Ascending aorta (tissue), 2 donors: Measurements from ENCODE around the gene POMT1. TPM values are rescaled to one million over a fixed set of nuclear protein-coding genes. Genes with fewer than 3 reads are reported as not detected.
"Not testable (repeated sequence)": the region's sequence is repeated elsewhere in the genome, so short reads cannot be mapped to it uniquely, and the experiment has no call there.

Experiments
- DNase-seq, 2 donors: peaks; one replicate each; pipeline ENCODE4 v3.0.0-alpha.2; 2019; ENCODE audit warnings: low spot score in 2 of 2
- H3K27ac ChIP-seq, 2 donors: fragments of 200-600 bp; sonication (generic); one replicate each; pipeline ENCODE4 v1.5.1; 2016 to 2017; ENCODE audit warnings: mild to moderate bottlenecking in 1 of 2
- H3K27me3 ChIP-seq: fragments of 200-600 bp; sonication (generic); one replicate; pipeline ENCODE4 v1.5.1; 2017
- H3K36me3 ChIP-seq, 2 donors: fragments of 200-600 bp; sonication (generic); one replicate each; pipeline ENCODE4 v1.5.1; 2016
- H3K4me1 ChIP-seq, 2 donors: fragments of 200-600 bp; sonication (generic); one replicate each; pipeline ENCODE4 v1.5.1; 2016 to 2017; ENCODE audit warnings: mild to moderate bottlenecking in 1 of 2
- H3K4me3 ChIP-seq, 2 donors: fragments of 200-600 bp; sonication (generic); one replicate each; pipeline ENCODE4 v1.5.1; 2016 to 2017; ENCODE audit warnings: mild to moderate bottlenecking in 1 of 2
- H3K9me3 ChIP-seq, 2 donors: fragments of 200-600 bp; sonication (generic); one replicate each; pipeline ENCODE4 v1.5.1; 2016
- intact Hi-C: fragments of 100-400 bp; cut with DNase I; formaldehyde crosslinking; loops from one replicate; pipeline ENCODE4 v1.15.1; 2023
- total RNA-seq: library from RNA; depleted of rRNA; stranded (reverse); fragments of >200 nt; gene quantifications from one replicate; pipeline ENCODE4 v1.1.0, GENCODE V29; 2016
- TF ChIP-seq, protein P1 (sequence below), 3 experiments: fragments of 200-600 bp in 2 of 3; fragments of 450-650 bp in 1 of 3; sonication (generic) in 2 of 3; IDR thresholded peaks; one replicate each; pipeline ENCODE4 v1.5.1; 2016 to 2019; ENCODE audit warnings: antibody characterized with exemption in 3 of 3, mild to moderate bottlenecking in 1 of 3, moderate library complexity in 1 of 3

Gene POMT1
- total RNA-seq, 1 donor from 2014 or later = 128 TPM

DNA sequence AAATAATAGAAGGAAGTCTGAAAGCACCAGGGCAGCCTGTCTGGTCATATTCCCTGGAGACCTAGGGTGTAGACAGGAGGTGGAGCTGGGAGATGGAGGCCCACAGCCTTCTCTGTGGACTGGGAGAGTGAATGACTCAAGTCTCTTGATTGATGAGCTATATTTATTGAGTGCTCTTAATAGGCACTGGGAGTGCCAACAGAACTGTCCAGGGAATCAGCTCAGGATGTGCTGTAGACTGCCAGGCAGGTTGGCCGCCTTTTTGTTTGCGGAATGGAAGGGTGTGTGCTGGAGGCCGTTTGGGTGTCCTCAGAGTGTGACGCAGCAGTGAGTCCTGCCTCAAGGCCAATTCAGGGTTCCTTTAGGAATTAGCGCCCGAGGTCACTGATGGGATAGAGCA, 33.4 kb upstream of the POMT1 start:
- intact Hi-C loops = no loop called here
- peak in 1 of 2 donors; percentile 49 for DNase-seq
- H3K36me3 ChIP-seq = peaks cover 90 to 100% of the 10 kb centered on the region in 2 donors

DNA sequence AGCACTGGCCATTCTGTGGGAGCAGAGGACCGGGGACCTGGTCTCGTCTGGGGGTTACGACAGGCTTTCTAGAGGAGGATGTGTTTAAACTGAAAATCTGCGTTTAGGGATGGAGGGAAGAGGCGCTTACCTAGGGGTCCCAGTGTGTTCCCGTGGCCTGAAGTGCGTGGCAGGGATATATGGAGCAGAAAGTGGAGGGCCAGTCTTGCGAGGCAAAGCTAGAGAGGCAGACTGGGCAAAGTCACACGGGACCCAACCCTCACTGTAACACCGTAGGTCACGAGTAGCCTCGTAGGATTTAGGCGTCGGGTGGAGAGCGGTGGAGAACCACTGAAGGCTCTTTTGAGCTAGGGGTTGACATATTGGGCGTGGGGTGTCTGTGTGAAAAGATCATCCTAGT, 32.8 kb upstream of the POMT1 start:
- intact Hi-C loops = no loop called here
- Histone ChIP-seq H3K36me3 (peaks cover 90 to 100% of the 10 kb centered on the region in 2 donors), H3K27ac (no peak overlapping the region), H3K27me3 (no peaks in the 10 kb centered on the region), H3K4me3 (no peak overlapping the region), H3K9me3 (no peaks in the 10 kb centered on the region), H3K4me1 (no peaks in the 10 kb centered on the region)
- TF ChIP-seq, protein P1, sequence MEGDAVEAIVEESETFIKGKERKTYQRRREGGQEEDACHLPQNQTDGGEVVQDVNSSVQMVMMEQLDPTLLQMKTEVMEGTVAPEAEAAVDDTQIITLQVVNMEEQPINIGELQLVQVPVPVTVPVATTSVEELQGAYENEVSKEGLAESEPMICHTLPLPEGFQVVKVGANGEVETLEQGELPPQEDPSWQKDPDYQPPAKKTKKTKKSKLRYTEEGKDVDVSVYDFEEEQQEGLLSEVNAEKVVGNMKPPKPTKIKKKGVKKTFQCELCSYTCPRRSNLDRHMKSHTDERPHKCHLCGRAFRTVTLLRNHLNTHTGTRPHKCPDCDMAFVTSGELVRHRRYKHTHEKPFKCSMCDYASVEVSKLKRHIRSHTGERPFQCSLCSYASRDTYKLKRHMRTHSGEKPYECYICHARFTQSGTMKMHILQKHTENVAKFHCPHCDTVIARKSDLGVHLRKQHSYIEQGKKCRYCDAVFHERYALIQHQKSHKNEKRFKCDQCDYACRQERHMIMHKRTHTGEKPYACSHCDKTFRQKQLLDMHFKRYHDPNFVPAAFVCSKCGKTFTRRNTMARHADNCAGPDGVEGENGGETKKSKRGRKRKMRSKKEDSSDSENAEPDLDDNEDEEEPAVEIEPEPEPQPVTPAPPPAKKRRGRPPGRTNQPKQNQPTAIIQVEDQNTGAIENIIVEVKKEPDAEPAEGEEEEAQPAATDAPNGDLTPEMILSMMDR (IDR thresholded peaks at IDR 0.05) = no peak
- DNase-seq = peak in 1 of 2 donors; percentile 21

More for the DNA sequence above, 33.4 kb upstream of the POMT1 start:
- H3K27ac ChIP-seq = no peak overlapping the region
- TF ChIP-seq, protein P1 (IDR thresholded peaks at IDR 0.05) = no peak
- no peaks in the 10 kb centered on the region for H3K4me1 ChIP-seq
- H3K9me3 ChIP-seq = no peaks in the 10 kb centered on the region
- H3K27me3 ChIP-seq = no peaks in the 10 kb centered on the region
- H3K4me3 ChIP-seq = no peak overlapping the region

DNA sequence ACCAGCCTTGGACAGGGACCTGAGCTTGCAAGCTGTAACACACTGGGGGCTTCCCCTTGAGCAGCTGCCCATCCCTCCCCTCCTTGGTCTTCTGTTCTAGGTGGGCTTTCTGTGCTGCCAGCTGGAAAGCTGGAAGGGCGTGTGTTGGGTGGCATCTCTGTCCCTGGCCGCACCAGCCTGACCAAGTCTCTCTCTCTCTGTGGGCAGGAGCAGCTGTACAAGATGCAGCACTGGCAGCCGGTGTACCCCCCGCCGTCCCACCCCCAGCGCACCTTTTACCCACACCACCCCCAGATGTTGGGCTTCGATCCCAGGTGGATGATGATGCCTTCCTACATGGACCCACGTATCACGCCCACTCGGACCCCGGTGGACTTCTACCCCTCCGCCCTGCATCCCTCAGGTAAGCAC, 32.1 kb upstream of the POMT1 start:
- Histone ChIP-seq H3K4me1 (no peaks in the 10 kb centered on the region), H3K27ac (no peak overlapping the region), H3K4me3 (no peak overlapping the region), H3K27me3 (no peaks in the 10 kb centered on the region), H3K9me3 (no peaks in the 10 kb centered on the region), H3K36me3 (peaks cover 90 to 100% of the 10 kb centered on the region in 2 donors)
- TF ChIP-seq, protein P1 (IDR thresholded peaks at IDR 0.05) = no peak
- DNase-seq = peak in 1 of 2 donors; percentile 44
- intact Hi-C loops = no loop called here

DNA sequence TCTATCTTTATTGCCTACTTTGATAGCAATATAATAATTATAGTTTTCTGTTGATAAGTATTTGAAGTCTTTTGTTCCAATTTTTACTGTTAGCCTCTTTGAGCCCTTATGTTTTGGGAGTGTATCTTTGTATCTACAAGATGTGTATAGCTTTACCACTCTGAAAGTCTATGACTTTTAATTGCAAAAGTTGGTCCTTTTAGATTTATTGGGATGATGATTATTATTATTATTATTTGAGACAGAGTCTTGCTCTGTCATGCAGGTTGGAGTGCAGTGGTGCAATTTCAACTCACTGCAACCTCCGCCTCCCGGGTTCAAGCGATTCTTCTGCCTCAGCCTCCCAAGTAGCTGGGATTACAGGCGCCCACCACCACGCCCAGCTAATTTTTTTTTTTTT, 30.6 kb upstream of the POMT1 start:
- not testable (repeated sequence) for H3K4me3 ChIP-seq

DNA sequence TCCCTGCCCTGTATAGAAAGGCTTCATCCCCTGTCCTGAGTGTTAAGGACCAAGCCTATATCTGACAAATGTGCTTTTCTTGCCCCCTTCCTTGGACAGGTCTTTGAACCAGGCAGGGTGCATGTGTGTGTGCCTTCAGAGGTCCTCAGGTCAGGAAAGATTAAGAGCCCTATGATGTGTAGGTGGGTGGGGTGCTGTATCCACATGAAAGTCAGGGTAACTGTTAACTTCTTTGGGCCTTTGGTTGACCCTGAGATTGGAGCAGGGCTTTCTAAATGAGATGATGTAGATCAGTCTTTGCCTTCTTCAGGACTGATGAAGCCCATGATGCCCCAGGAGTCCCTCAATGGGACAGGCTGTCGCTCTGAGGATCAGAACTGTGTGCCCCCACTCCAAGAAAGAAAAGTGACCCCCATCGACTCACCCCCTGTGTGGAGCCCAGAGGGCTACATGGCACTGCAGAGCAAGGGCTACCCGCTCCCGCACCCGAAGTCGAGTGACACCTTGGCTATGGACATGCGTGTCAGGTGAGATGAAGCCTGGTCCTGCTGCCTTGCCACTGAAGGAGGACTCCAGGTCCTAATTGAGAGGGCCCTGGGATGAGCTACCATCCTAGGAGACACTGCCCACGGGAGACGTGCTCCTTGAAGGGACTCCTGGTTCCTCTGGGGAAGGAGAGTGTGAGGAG, 29.4 kb upstream of the POMT1 start:
- DNase-seq = peak in 1 of 2 donors; percentile 50
- peaks cover 92 to 100% of the 10 kb centered on the region in 2 donors for H3K36me3 ChIP-seq
- intact Hi-C loops = no loop called here

More for the DNA sequence above, 30.6 kb upstream of the POMT1 start:
- H3K4me1 ChIP-seq, intact Hi-C loops, DNase-seq, H3K27ac ChIP-seq, H3K27me3 ChIP-seq, H3K9me3 ChIP-seq: not testable (repeated sequence)
- H3K36me3 ChIP-seq = peaks cover 92 to 100% of the 10 kb centered on the region in 2 donors

DNA sequence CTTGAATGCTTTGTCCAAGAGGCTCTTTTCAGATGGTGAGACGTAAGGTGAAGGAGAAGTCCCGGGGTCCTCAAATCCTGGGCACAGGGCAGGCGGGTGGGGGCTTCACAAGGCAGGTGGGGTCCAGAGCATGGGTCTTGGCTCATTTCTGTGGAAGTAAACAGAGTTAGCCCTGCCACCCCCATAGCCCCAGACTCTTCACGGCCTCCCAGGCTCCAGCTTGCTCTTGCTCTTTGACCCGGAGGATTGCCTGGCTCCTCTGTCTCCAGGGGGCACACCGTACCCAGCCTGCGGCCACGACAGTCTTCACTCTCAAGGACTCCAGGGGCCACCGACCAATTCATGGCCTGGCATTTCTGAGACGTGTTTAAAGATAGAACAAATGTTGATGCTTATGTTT, 28.8 kb upstream of the POMT1 start:
- no peaks in the 10 kb centered on the region for H3K4me1 ChIP-seq
- intact Hi-C loops = no loop called here
- TF ChIP-seq, protein P1 (IDR thresholded peaks at IDR 0.05) = no peak
- H3K9me3 ChIP-seq = no peaks in the 10 kb centered on the region
- H3K4me3 ChIP-seq = no peak overlapping the region
- no peak overlapping the region for H3K27ac ChIP-seq
- H3K27me3 ChIP-seq = no peaks in the 10 kb centered on the region
- H3K36me3 ChIP-seq = peaks cover 94 to 100% of the 10 kb centered on the region in 2 donors
- peak in 1 of 2 donors; percentile 41 for DNase-seq

More for the DNA sequence above, 29.4 kb upstream of the POMT1 start:
- Histone ChIP-seq H3K27me3 (no peaks in the 10 kb centered on the region), H3K4me3 (no peak overlapping the region), H3K9me3 (no peaks in the 10 kb centered on the region), H3K27ac (no peak overlapping the region), H3K4me1 (no peaks in the 10 kb centered on the region)
- TF ChIP-seq, protein P1 (IDR thresholded peaks at IDR 0.05) = no peak
